Measurements from ENCODE around the gene TIMM29. TPM values are rescaled to one million over a fixed set of nuclear protein-coding genes. Genes with fewer than 3 reads are reported as not detected.

The TIMM29 gene
- total RNA-seq, 4 donors from 2014 or later, result 7.6 to 40.5 (median 28.5) TPM

DNA sequence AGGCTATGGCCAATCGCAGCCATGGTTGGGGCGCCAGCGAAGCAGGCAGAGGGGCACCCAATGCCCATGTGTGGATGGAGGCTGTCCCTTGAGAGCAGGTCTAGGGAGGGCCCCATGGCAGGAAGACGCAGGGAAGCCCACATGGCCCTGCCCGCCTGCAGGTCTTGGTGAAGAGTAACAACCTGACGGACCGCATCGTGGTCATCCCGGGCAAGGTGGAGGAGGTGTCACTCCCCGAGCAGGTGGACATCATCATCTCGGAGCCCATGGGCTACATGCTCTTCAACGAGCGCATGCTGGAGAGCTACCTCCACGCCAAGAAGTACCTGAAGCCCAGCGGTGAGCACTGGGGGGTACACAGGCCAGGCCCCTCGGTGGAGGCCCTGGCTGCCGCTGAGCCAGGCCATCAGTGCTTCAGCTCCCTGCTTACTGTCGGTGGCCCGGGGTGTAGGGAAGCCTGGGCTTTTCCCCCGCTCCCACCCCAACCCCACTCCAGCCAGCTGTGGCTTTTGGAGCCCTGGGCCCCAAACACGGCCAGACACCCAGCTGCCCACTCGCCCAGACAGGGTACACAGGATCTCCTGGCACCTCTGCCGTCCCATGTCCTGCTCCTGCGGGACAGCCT is 14.8 kb upstream of the TIMM29 start:
- Histone ChIP-seq H3K4me1 (no peaks in the 10 kb centered on the region), H3K4me3 (no peak overlapping the region), H3K27me3 (no peaks in the 10 kb centered on the region), H3K27ac (no peak overlapping the region), H3K36me3 (no peaks in the 10 kb centered on the region), H3K9me3 (no peaks in the 10 kb centered on the region)
- intact Hi-C loops (cut with DNase I; ENCODE audit: low total_unique reads), result no loop called here
- no peak for DNase-seq
- TF ChIP-seq, protein P1, sequence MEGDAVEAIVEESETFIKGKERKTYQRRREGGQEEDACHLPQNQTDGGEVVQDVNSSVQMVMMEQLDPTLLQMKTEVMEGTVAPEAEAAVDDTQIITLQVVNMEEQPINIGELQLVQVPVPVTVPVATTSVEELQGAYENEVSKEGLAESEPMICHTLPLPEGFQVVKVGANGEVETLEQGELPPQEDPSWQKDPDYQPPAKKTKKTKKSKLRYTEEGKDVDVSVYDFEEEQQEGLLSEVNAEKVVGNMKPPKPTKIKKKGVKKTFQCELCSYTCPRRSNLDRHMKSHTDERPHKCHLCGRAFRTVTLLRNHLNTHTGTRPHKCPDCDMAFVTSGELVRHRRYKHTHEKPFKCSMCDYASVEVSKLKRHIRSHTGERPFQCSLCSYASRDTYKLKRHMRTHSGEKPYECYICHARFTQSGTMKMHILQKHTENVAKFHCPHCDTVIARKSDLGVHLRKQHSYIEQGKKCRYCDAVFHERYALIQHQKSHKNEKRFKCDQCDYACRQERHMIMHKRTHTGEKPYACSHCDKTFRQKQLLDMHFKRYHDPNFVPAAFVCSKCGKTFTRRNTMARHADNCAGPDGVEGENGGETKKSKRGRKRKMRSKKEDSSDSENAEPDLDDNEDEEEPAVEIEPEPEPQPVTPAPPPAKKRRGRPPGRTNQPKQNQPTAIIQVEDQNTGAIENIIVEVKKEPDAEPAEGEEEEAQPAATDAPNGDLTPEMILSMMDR (IDR thresholded peaks at IDR 0.05), result no peak
- no peak for TF ChIP-seq POLR2A (IDR thresholded peaks at IDR 0.05)

DNA sequence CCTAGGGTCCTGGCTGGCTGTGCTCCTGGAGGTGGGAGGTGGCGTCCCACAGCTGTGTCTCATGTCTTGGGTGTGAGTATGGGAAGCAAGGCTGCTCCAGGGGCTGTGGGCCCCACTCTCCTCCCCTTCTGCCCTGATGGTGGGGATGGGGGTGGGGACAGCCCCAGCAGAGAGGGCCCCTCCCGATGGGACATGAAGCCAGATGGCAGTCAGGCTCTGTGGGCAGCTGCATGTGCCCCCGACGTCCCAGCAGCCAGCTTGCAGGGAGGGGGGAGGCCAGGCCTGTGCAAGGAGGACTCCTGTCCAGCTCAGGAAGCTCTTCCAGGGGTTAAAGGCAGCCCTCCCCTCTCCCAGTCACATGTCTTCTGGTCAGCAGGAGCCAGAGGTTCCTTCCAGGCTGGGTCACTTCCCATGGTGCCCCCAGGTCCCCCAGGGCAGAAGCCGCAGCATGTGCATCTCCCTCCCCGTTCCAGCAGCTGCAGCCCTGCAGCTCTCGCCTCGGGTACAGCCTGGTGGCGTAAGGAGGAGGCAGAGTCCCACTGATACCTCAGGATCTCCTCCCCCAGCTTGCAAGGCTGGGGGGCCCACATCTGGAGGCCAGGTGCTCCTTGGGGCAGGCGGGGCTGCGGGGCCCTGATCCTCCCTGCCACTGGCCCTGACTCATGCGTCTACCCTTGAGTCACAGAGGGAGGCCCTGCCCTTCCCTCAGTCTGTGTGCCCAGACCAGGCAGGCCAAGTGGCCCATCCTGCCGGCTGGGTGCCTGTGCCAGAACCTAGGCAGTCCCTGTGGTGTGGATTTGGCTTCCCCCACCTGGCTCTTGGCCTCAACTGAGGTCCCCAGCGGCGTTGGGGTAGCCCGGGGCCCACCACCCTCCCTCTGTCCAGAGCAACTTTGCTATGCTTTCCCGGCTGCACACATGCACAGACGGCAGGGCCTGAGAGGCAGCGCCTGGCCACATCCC is 13.2 kb upstream of the TIMM29 start:
- no peak overlapping the region for H3K4me3 ChIP-seq
- H3K36me3 ChIP-seq, result no peaks in the 10 kb centered on the region
- H3K9me3 ChIP-seq, result no peaks in the 10 kb centered on the region
- no peak overlapping the region for H3K27ac ChIP-seq
- DNase-seq, result no peak
- intact Hi-C loops (cut with DNase I; ENCODE audit: low total_unique reads), result no loop called here
- H3K4me1 ChIP-seq, result no peaks in the 10 kb centered on the region
- no peaks in the 10 kb centered on the region for H3K27me3 ChIP-seq
- no peak for TF ChIP-seq POLR2A (IDR thresholded peaks at IDR 0.05)
- TF ChIP-seq, protein P1 (IDR thresholded peaks at IDR 0.05), result peak in 1 of 4 experiments; percentile 27

GRCh38 chr19:10916602-10917001 is 12.0 kb upstream of the TIMM29 start:
- no peak for DNase-seq
- Histone ChIP-seq H3K9me3 (no peaks in the 10 kb centered on the region), H3K4me3 (no peak overlapping the region), H3K27ac (no peak overlapping the region), H3K4me1 (no peaks in the 10 kb centered on the region), H3K36me3 (no peaks in the 10 kb centered on the region), H3K27me3 (no peaks in the 10 kb centered on the region)
- intact Hi-C loops (cut with DNase I; ENCODE audit: low total_unique reads), result no loop called here
- TF ChIP-seq, protein P1 (IDR thresholded peaks at IDR 0.05), result no peak
- TF ChIP-seq POLR2A (IDR thresholded peaks at IDR 0.05), result no peak

GRCh38 chr19:10918359-10918758 is 10.3 kb upstream of the TIMM29 start:
- H3K27me3 ChIP-seq, result no peaks in the 10 kb centered on the region
- TF ChIP-seq POLR2A (IDR thresholded peaks at IDR 0.05), result no peak
- TF ChIP-seq, protein P1 (IDR thresholded peaks at IDR 0.05), result no peak

More at GRCh38 chr19:10918359-10918758, 10.3 kb upstream of the TIMM29 start:
- H3K27ac ChIP-seq, result no peak overlapping the region
- intact Hi-C loops (cut with DNase I; ENCODE audit: low total_unique reads), result no loop called here
- no peak for DNase-seq
- H3K4me1 ChIP-seq, result no peaks in the 10 kb centered on the region
- H3K36me3 ChIP-seq, result no peaks in the 10 kb centered on the region
- no peak overlapping the region for H3K4me3 ChIP-seq
- no peaks in the 10 kb centered on the region for H3K9me3 ChIP-seq

All from uterus (tissue), 4 donors.